ENCODE measurements around the gene H1-8.

- TF ChIP-seq EZH2 (IDR thresholded peaks at IDR 0.05) (no peak), CTCF (IDR thresholded peaks at IDR 0.05 in 2 of 3, conservative IDR thresholded peaks at IDR 0.05 in 1 of 3; ENCODE audit: borderline replicate concordance in 1 of 3, insufficient read depth in 1 of 3, low read depth in 2 of 3, low read length in 2 of 3) (no peak), POLR2A (IDR thresholded peaks at IDR 0.05; ENCODE audit: borderline replicate concordance, extremely low read depth, insufficient read depth, insufficient read length) (no peak)
Measured at GRCh38 chr3:129585949-129586657, 43.1 kb downstream of the H1-8 start.
